K562 (cell line): Measurements from ENCODE around the gene ENG.

Source experiments
- ATF3 ChIP-seq, 2 experiments: fragments of 450-650 bp in 1 of 2; sonication (generic) in 1 of 2; formaldehyde crosslinking in 1 of 2; IDR thresholded peaks in 1 of 2; conservative IDR thresholded peaks in 1 of 2; 2 replicates each; pipeline versions ENCODE4 v1.6.1 to v1.8.1; 2016 to 2023; ENCODE audit warnings: mild to moderate bottlenecking in 2 of 2, moderate library complexity in 2 of 2, inconsistent platforms in 1 of 2, missing genetic modification reagents in 1 of 2
- ATF6 ChIP-seq: sonication (generic); formaldehyde crosslinking; IDR thresholded peaks from 2 replicates; pipeline ENCODE4 v1.4.0; 2020; ENCODE audit warnings: mild to moderate bottlenecking, missing genetic modification reagents
- CREB3L1 ChIP-seq: fragments of 450-650 bp; IDR thresholded peaks from 2 replicates; pipeline ENCODE4 v1.6.1; 2014; ENCODE audit warnings: low read depth, mild to moderate bottlenecking, moderate library complexity, borderline replicate concordance
- CTCF ChIP-seq, 3 experiments: IDR thresholded peaks in 2 of 3; conservative IDR thresholded peaks in 1 of 3; 2 replicates each; pipeline ENCODE4 v1.5.1; 2011 to 2012; ENCODE audit warnings: low read length in 3 of 3, mild to moderate bottlenecking in 3 of 3, control low read depth in 2 of 3, improper control_type of control experiment in 1 of 3, inconsistent platforms in 1 of 3, low read depth in 1 of 3, mixed read lengths in 1 of 3, moderate library complexity in 1 of 3; ENCODE audit not compliant: insufficient read depth in 2 of 3
- JUND ChIP-seq, 2 experiments: IDR thresholded peaks; 2 replicates in 1 of 2; 3 replicates in 1 of 2; pipeline ENCODE4 v1.6.1; 2011; ENCODE audit warnings: borderline replicate concordance in 2 of 2, low read depth in 2 of 2, low read length in 2 of 2, improper control_type of control experiment in 1 of 2, missing biosample characterization in 1 of 2, missing genetic modification characterization in 1 of 2, missing genetic modification reagents in 1 of 2
- MYC ChIP-seq, 2 experiments: fragments of 250-450 bp in 1 of 2; sonication (Bioruptor Pico) in 1 of 2; IDR thresholded peaks; 2 replicates each; pipeline versions ENCODE4 v1.5.1 to v1.6.1; 2012 to 2021; ENCODE audit warnings: low read depth in 2 of 2, borderline replicate concordance in 1 of 2, improper control_type of control experiment in 1 of 2, low read length in 1 of 2, mild to moderate bottlenecking in 1 of 2, moderate library complexity in 1 of 2
- RAD21 ChIP-seq, 2 experiments: fragments of 250-450 bp in 1 of 2; fragments of 450-650 bp in 1 of 2; sonication (Bioruptor Pico) in 1 of 2; formaldehyde crosslinking in 1 of 2; IDR thresholded peaks in 1 of 2; conservative IDR thresholded peaks in 1 of 2; 2 replicates each; pipeline versions ENCODE4 v1.4.0 to v1.8.0; 2020 to 2022; ENCODE audit warnings: mild to moderate bottlenecking in 2 of 2, moderate library complexity in 1 of 2
- SP1 ChIP-seq: sonication (generic); formaldehyde crosslinking; IDR thresholded peaks from 2 replicates; pipeline ENCODE4 v1.8.1; 2022; ENCODE audit warnings: mild to moderate bottlenecking, missing genetic modification reagents
- SREBF2 ChIP-seq: sonication (generic); formaldehyde crosslinking; IDR thresholded peaks from 2 replicates; pipeline ENCODE4 v1.4.0; 2020; ENCODE audit warnings: mild to moderate bottlenecking, missing genetic modification reagents
- YY1 ChIP-seq, 3 experiments: IDR thresholded peaks; 2 replicates each; pipeline ENCODE4 v1.6.1; 2011; ENCODE audit warnings: low read length in 2 of 3, mild to moderate bottlenecking in 2 of 3, moderate library complexity in 2 of 3, borderline replicate concordance in 1 of 3, control low read depth in 1 of 3, low read depth in 1 of 3; ENCODE audit not compliant: insufficient read depth in 3 of 3, insufficient replicate concordance in 2 of 3, control insufficient read depth in 1 of 3, insufficient read length in 1 of 3; ENCODE audit errors: extremely low read depth in 1 of 3
- ZSCAN29 ChIP-seq: fragments of 450-650 bp; IDR thresholded peaks from 2 replicates; pipeline ENCODE4 v1.6.1; 2017

GRCh38 chr9:127871531-127871930 lies 17.1 kb upstream of the ENG start:
- no peak for TF ChIP-seq JUND (IDR thresholded peaks at IDR 0.05; ENCODE audit: borderline replicate concordance, low read depth, low read length)
- TF ChIP-seq JUND (tag; IDR thresholded peaks at IDR 0.05; ENCODE audit: borderline replicate concordance, low read depth, low read length): no peak
- TF ChIP-seq SP1 (CRISPR knock-in tag): no peak
- no peak for TF ChIP-seq SREBF2 (CRISPR knock-in tag)
- TF ChIP-seq YY1 (IDR thresholded peaks at IDR 0.05; ENCODE audit: borderline replicate concordance in 1 of 3, control insufficient read depth in 1 of 3, extremely low read depth in 1 of 3, insufficient read depth in 3 of 3, insufficient read length in 1 of 3, insufficient replicate concordance in 2 of 3, low read depth in 1 of 3, low read length in 2 of 3): no peak
- no peak for TF ChIP-seq CREB3L1
- TF ChIP-seq ATF3 (IDR thresholded peaks at IDR 0.05): no peak
- TF ChIP-seq ATF3 (CRISPR knock-in tag; conservative IDR thresholded peaks at IDR 0.05): no peak
- no peak for TF ChIP-seq CTCF (IDR thresholded peaks at IDR 0.05 in 2 of 3, conservative IDR thresholded peaks at IDR 0.05 in 1 of 3; ENCODE audit: insufficient read depth in 2 of 3, low read depth in 1 of 3, low read length in 3 of 3)
- TF ChIP-seq ATF6 (CRISPR knock-in tag): no peak
- no peak for TF ChIP-seq RAD21 (CRISPR knock-in tag; conservative IDR thresholded peaks at IDR 0.05 in 1 of 2, IDR thresholded peaks at IDR 0.05 in 1 of 2)
- TF ChIP-seq MYC (IDR thresholded peaks at IDR 0.05; ENCODE audit: low read depth, low read length): no peak
- no peak for TF ChIP-seq MYC (CRISPR knock-in tag; IDR thresholded peaks at IDR 0.05; ENCODE audit: borderline replicate concordance, low read depth)
- no peak for TF ChIP-seq ZSCAN29
